ENCODE measurements around the gene LRRTM3. TPM values are rescaled to one million over a fixed set of nuclear protein-coding genes. Genes with fewer than 3 reads are reported as not detected.

The LRRTM3 gene
- total RNA-seq, 3 donors from 2014 or later: not detected

- H3K9me3 ChIP-seq: no peaks in the 10 kb centered on the region
- DNase-seq (ENCODE audit: low spot score in 2 of 2): no peak
- H3K27ac ChIP-seq: no peak overlapping the region
- peaks cover 0 to 46% of the 10 kb centered on the region in 2 donors for H3K27me3 ChIP-seq
- H3K4me3 ChIP-seq: no peak overlapping the region
- no peak for TF ChIP-seq POLR2A (IDR thresholded peaks at IDR 0.05)
- TF ChIP-seq, protein P1, sequence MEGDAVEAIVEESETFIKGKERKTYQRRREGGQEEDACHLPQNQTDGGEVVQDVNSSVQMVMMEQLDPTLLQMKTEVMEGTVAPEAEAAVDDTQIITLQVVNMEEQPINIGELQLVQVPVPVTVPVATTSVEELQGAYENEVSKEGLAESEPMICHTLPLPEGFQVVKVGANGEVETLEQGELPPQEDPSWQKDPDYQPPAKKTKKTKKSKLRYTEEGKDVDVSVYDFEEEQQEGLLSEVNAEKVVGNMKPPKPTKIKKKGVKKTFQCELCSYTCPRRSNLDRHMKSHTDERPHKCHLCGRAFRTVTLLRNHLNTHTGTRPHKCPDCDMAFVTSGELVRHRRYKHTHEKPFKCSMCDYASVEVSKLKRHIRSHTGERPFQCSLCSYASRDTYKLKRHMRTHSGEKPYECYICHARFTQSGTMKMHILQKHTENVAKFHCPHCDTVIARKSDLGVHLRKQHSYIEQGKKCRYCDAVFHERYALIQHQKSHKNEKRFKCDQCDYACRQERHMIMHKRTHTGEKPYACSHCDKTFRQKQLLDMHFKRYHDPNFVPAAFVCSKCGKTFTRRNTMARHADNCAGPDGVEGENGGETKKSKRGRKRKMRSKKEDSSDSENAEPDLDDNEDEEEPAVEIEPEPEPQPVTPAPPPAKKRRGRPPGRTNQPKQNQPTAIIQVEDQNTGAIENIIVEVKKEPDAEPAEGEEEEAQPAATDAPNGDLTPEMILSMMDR (IDR thresholded peaks at IDR 0.05): no peak
- intact Hi-C loops (cut with DNase I; ENCODE audit: low total_unique reads): no loop called here
- no peaks in the 10 kb centered on the region for H3K4me1 ChIP-seq
- H3K36me3 ChIP-seq: no peaks in the 10 kb centered on the region
Measured at GRCh38 chr10:66927251-66927935, 1.6 kb downstream of the LRRTM3 start.

DNA sequence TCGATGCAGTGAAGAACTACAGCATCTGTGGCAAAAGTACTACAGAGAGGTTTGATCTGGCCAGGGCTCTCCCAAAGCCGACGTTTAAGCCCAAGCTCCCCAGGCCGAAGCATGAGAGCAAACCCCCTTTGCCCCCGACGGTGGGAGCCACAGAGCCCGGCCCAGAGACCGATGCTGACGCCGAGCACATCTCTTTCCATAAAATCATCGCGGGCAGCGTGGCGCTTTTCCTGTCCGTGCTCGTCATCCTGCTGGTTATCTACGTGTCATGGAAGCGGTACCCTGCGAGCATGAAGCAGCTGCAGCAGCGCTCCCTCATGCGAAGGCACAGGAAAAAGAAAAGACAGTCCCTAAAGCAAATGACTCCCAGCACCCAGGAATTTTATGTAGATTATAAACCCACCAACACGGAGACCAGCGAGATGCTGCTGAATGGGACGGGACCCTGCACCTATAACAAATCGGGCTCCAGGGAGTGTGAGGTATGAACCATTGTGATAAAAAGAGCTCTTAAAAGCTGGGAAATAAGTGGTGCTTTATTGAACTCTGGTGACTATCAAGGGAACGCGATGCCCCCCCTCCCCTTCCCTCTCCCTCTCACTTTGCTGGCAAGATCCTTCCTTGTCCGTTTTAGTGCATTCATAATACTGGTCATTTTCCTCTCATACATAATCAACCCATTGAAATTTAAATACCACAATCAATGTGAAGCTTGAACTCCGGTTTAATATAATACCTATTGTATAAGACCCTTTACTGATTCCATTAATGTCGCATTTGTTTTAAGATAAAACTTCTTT lies 2.3 kb downstream of the LRRTM3 start:
- TF ChIP-seq POLR2AphosphoS5 (IDR thresholded peaks at IDR 0.05): no peak
- no peak for TF ChIP-seq POLR2A (IDR thresholded peaks at IDR 0.05)
- TF ChIP-seq, protein P1 (IDR thresholded peaks at IDR 0.05): no peak
- peaks cover 0 to 46% of the 10 kb centered on the region in 2 donors for H3K27me3 ChIP-seq
- H3K36me3 ChIP-seq: no peaks in the 10 kb centered on the region
- no peak for DNase-seq (ENCODE audit: low spot score in 2 of 2)
- H3K9me3 ChIP-seq: no peaks in the 10 kb centered on the region
- intact Hi-C loops (cut with DNase I; ENCODE audit: low total_unique reads): no loop called here
- H3K27ac ChIP-seq: no peak overlapping the region
- peak overlapping the region in 1 of 3 donors; percentile 32 for H3K4me3 ChIP-seq
- H3K4me1 ChIP-seq: no peaks in the 10 kb centered on the region

GRCh38 chr10:66928776-66929175 lies 2.9 kb downstream of the LRRTM3 start:
- DNase-seq (ENCODE audit: low spot score in 2 of 2): no peak
- intact Hi-C loops (cut with DNase I; ENCODE audit: low total_unique reads): no loop called here
- Histone ChIP-seq H3K9me3 (no peaks in the 10 kb centered on the region), H3K4me3 (no peak overlapping the region), H3K27me3 (peaks cover 0 to 46% of the 10 kb centered on the region in 2 donors), H3K27ac (no peak overlapping the region), H3K4me1 (no peaks in the 10 kb centered on the region), H3K36me3 (no peaks in the 10 kb centered on the region)
- TF ChIP-seq POLR2A (IDR thresholded peaks at IDR 0.05) (no peak), POLR2AphosphoS5 (IDR thresholded peaks at IDR 0.05) (no peak)
- TF ChIP-seq, protein P1 (IDR thresholded peaks at IDR 0.05): no peak

GRCh38 chr10:66929375-66929774 lies 3.5 kb downstream of the LRRTM3 start:
- H3K9me3 ChIP-seq: no peaks in the 10 kb centered on the region
- H3K4me1 ChIP-seq: no peaks in the 10 kb centered on the region
- TF ChIP-seq POLR2AphosphoS5 (IDR thresholded peaks at IDR 0.05) (no peak), POLR2A (IDR thresholded peaks at IDR 0.05) (no peak)
- TF ChIP-seq, protein P1 (IDR thresholded peaks at IDR 0.05): no peak
- intact Hi-C loops (cut with DNase I; ENCODE audit: low total_unique reads): no loop called here
- no peaks in the 10 kb centered on the region for H3K36me3 ChIP-seq
- no peak for DNase-seq (ENCODE audit: low spot score in 2 of 2)
- H3K4me3 ChIP-seq: no peak overlapping the region
- H3K27me3 ChIP-seq: peaks cover 0 to 46% of the 10 kb centered on the region in 2 donors
- H3K27ac ChIP-seq: no peak overlapping the region

GRCh38 chr10:66931340-66931948 lies 5.6 kb downstream of the LRRTM3 start:
- Histone ChIP-seq H3K9me3 (no peaks in the 10 kb centered on the region), H3K27me3 (peaks cover 0 to 39% of the 10 kb centered on the region in 2 donors), H3K4me1 (no peaks in the 10 kb centered on the region), H3K4me3 (no peak overlapping the region), H3K36me3 (no peaks in the 10 kb centered on the region), H3K27ac (no peak overlapping the region)
- TF ChIP-seq, protein P1 (IDR thresholded peaks at IDR 0.05): peak in 2 of 3 donors; percentile 64 to 69
- no peak for TF ChIP-seq POLR2AphosphoS5 (IDR thresholded peaks at IDR 0.05)
- no peak for DNase-seq (ENCODE audit: low spot score in 2 of 2)
- intact Hi-C loops (cut with DNase I; ENCODE audit: low total_unique reads): no loop called here
